T-cell (primary cell): ENCODE results near the gene NYAP1. TPM values are rescaled to one million over a fixed set of nuclear protein-coding genes. Genes with fewer than 3 reads are reported as not detected.

ENCODE experiments used
- ATAC-seq, 4 experiments: fragments of 200-7000 bp in 3 of 4; fragments of 150-1000 bp in 1 of 4; cut with Tn5 transposase; replicated peaks in 1 of 4; 1 replicate in 3 of 4; 2 replicates in 1 of 4; pipeline ENCODE4 v1.10.0; 2021; ENCODE audit warnings: moderate library complexity in 3 of 4, mild to moderate bottlenecking in 2 of 4, moderate number of reproducible peaks in 1 of 4
- CTCF ChIA-PET, 2 donors: fragments of 300-600 bp; sonication (Branson Sonifier 250); formaldehyde crosslinking; loops; one replicate each; lab custom pipeline; 2022; ENCODE audit warnings: antibody characterized with exemption in 2 of 2; lab: Charles Lee
- POLR2A ChIA-PET, 2 donors: fragments of 300-600 bp; sonication (Branson Sonifier 250); formaldehyde crosslinking; loops; one replicate each; lab custom pipeline; 2022; ENCODE audit warnings: antibody characterized with exemption in 2 of 2; lab: Charles Lee
- DNase-seq, 35 experiments: peaks; one replicate each; pipeline versions ENCODE4 v3.0.0 to v3.0.0-alpha.2; 2013 to 2023
- H3K27ac ChIP-seq: one replicate; pipeline ENCODE4 v1.5.1; 2013; ENCODE audit warnings: low read length
- H3K27me3 ChIP-seq, 2 experiments: replicated peaks in 1 of 2; 1 replicate in 1 of 2; 2 replicates in 1 of 2; pipeline versions ENCODE4 v1.6.1 to v1.7.0; 2013; ENCODE audit warnings: low read length in 1 of 2, mixed read lengths in 1 of 2; ENCODE audit not compliant: control insufficient read depth in 2 of 2, insufficient read depth in 2 of 2; ENCODE audit errors: extremely low read depth in 1 of 2
- H3K36me3 ChIP-seq, 2 donors: 1 replicate in 1 of 2; 2 replicates in 1 of 2; pipeline versions ENCODE4 v1.6.1 to v1.7.0; 2013; ENCODE audit warnings: low read length in 1 of 2; ENCODE audit not compliant: control insufficient read depth in 2 of 2, insufficient read depth in 1 of 2; ENCODE audit errors: extremely low read depth in 1 of 2
- H3K4me1 ChIP-seq, 2 experiments: 1 replicate in 1 of 2; 2 replicates in 1 of 2; pipeline versions ENCODE4 v1.6.1 to v1.7.0; 2013; ENCODE audit warnings: low read length in 2 of 2, mixed read lengths in 1 of 2; ENCODE audit not compliant: insufficient read depth in 2 of 2, control insufficient read depth in 1 of 2; ENCODE audit errors: extremely low read depth in 1 of 2
- H3K4me3 ChIP-seq, 2 donors: 1 replicate in 1 of 2; 2 replicates in 1 of 2; pipeline versions ENCODE4 v1.5.1 to v1.7.0; 2013; ENCODE audit warnings: mild to moderate bottlenecking in 2 of 2, low read length in 1 of 2, moderate library complexity in 1 of 2; ENCODE audit not compliant: control insufficient read depth in 1 of 2; ENCODE audit errors: extremely low read depth in 1 of 2
- H3K9me3 ChIP-seq: 2 replicates; pipeline ENCODE4 v1.7.0; 2013
- H3K27ac Mint-ChIP-seq, 2 donors: one replicate each; pipeline ENCODE4 v1.8.0; 2020 to 2021; ENCODE audit warnings: mild to moderate bottlenecking in 2 of 2, mixed read lengths in 2 of 2
- H3K27me3 Mint-ChIP-seq, 2 donors: one replicate each; pipeline ENCODE4 v1.8.0; 2021 to 2022; ENCODE audit warnings: mixed read lengths in 2 of 2
- H3K36me3 Mint-ChIP-seq: one replicate; pipeline ENCODE4 v1.8.0; 2021; ENCODE audit warnings: mixed read lengths
- H3K4me1 Mint-ChIP-seq, 3 donors: one replicate each; pipeline ENCODE4 v1.8.0; 2020 to 2022; ENCODE audit warnings: mixed read lengths in 3 of 3, mild to moderate bottlenecking in 1 of 3
- H3K4me3 Mint-ChIP-seq, 3 donors: one replicate each; pipeline ENCODE4 v1.8.0; 2020 to 2022; ENCODE audit warnings: mild to moderate bottlenecking in 3 of 3, mixed read lengths in 3 of 3, moderate library complexity in 3 of 3
- H3K9me3 Mint-ChIP-seq, 3 donors: one replicate each; pipeline ENCODE4 v1.8.0; 2020 to 2022; ENCODE audit warnings: mixed read lengths in 3 of 3
- WGBS: methylation state at CpG from one replicate; pipeline ENCODE4 v1.1.5; 2013; ENCODE audit warnings: missing lambda C conversion rate; ENCODE audit not compliant: insufficient coverage; 5-methylcytosine and 5-hydroxymethylcytosine counted together
- total RNA-seq, 35 experiments: library from RNA in 6 of 35; stranded (reverse) in 6 of 35; fragments of 120-200 nt in 1 of 35; gene quantifications; one replicate each; pipeline versions ENCODE4 v1.2.1 to v1.2.4 and lab custom pipeline; 2013 to 2026

NYAP1 gene
- total RNA-seq, 5 donors from 2014 or later (not counting 1 experiment from before 2014, with no cell fraction given), result 0.50 to 1.4 (median 0.99) TPM

DNA sequence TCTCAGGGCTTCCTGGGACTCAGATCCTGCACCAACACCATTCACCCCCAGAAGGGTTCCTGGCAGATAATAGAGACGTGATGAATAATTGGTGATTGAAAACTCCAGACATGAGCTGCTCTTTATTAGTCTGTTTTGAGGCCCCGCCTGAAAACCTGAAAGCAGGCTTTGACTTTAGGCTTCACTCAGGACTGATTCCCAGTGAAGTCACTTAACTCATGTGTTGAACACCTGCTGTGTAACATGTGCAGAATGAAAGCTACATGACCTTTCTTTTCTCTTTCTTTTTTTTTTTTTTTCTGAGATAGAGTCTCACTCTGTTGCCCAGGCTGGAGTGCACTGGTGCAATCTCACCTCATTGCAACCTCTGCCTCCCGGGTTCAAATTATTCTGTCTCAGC is 28.5 kb upstream of the NYAP1 start:
- Histone ChIP-seq H3K36me3 (peaks cover 0 to 4% of the 10 kb centered on the region in 2 donors), H3K4me3 (no peak overlapping the region), H3K4me1 (peaks cover 0 to 25% of the 10 kb centered on the region in 2 experiments), H3K27ac (no peak overlapping the region), H3K27me3 (peaks cover 0 to 1% of the 10 kb centered on the region in 2 experiments), H3K9me3 (no peaks in the 10 kb centered on the region)
- peaks cover 9 to 22% (median 22%) of the 10 kb centered on the region in 3 donors for H3K4me1 Mint-ChIP-seq
- H3K27ac Mint-ChIP-seq, result peak overlapping the region; percentile 81 to 84
- H3K36me3 Mint-ChIP-seq, result peaks cover 9% of the 10 kb centered on the region
- no peak for DNase-seq
- ChIA-PET CTCF (interaction anchor here (0.5 to 1.9 kb wide), 7 partner anchors 10 to 624 kb away, joined by 3 to 6 read pairs (median 3); partner anchors contain the start of gene ACTL6B (in 1 of the 2)), POLR2A (no interaction called here)
- no peaks in the 10 kb centered on the region for H3K27me3 Mint-ChIP-seq
- peak overlapping the region in 1 of 3 donors; percentile 53 for H3K4me3 Mint-ChIP-seq
- whole genome bisulfite sequencing, result 100% methylated on average over 1 of the region's 3 CpGs
- no peak for ATAC-seq
- H3K9me3 Mint-ChIP-seq, result no peaks in the 10 kb centered on the region

DNA sequence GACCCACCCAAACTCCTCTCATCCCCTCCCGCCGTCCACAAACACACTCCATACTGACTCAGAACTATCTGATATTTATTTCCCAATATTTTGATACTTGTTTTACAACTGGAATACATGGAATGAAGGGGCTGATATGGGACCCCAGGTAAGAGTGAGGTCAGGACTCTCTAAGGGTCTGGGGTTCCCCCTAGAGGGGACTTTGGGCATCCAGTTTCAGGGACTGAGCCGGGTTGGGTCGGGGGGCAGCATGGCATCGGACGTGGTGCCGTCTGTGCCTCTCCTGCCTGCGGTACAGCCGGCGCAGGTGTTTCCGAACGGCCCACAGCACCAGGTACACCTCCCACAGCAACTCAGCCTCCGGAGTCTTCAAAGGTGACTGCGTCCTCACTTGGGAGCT is 27.2 kb upstream of the NYAP1 start:
- 94% methylated on average over 8 of the region's 14 CpGs for WGBS
- Mint-ChIP-seq H3K36me3 (peaks cover 9% of the 10 kb centered on the region), H3K4me3 (no peak overlapping the region), H3K27ac (no peak overlapping the region), H3K27me3 (no peaks in the 10 kb centered on the region), H3K9me3 (no peaks in the 10 kb centered on the region), H3K4me1 (peaks cover 9 to 18% (median 16%) of the 10 kb centered on the region in 3 donors)
- ChIA-PET CTCF (interaction anchor here in 1 of 2 donors (0.7 to 1.5 kb wide), 2 partner anchors 12 to 118 kb away, joined by 5 to 6 read pairs; no protein-coding TSS in a partner anchor), POLR2A (no interaction called here)
- H3K4me3 ChIP-seq, result no peak overlapping the region
- DNase-seq (no peak), ATAC-seq (no peak)
- no peaks in the 10 kb centered on the region for H3K9me3 ChIP-seq
- H3K36me3 ChIP-seq, result peaks cover 8 to 9% of the 10 kb centered on the region in 2 donors
- no peak overlapping the region for H3K27ac ChIP-seq
- H3K4me1 ChIP-seq, result peaks cover 0 to 17% of the 10 kb centered on the region in 2 experiments
- no peaks in the 10 kb centered on the region for H3K27me3 ChIP-seq

DNA sequence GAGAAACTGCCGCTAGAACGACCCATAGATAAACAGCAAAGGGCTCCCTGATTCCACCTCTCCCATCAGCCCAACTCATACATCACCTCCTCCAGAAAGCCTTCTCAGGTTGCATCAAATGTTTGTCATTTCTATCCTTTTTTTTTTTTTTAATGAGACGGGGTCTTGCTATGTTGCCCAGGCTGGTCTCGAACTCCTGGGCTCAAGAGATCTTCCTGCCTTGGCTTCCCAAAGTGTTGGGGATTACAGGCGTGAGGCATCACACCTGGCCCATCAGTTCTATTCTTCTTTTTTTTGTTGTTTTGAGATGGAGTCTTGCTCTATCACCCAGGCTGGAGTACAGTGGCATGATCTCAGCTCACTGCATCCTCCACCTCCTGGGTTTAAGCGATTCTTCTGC is 26.7 kb upstream of the NYAP1 start:
- Histone ChIP-seq H3K9me3 (no peaks in the 10 kb centered on the region), H3K36me3 (peaks cover 8 to 10% of the 10 kb centered on the region in 2 donors), H3K4me1 (peaks cover 0 to 17% of the 10 kb centered on the region in 2 experiments), H3K4me3 (no peak overlapping the region), H3K27ac (no peak overlapping the region), H3K27me3 (no peaks in the 10 kb centered on the region)
- CTCF ChIA-PET, result interaction anchor here in 1 of 2 donors (0.6 to 1.5 kb wide), 3 partner anchors 12 to 224 kb away, joined by 3 to 6 read pairs (median 5); no protein-coding TSS in a partner anchor
- Mint-ChIP-seq H3K27me3 (no peaks in the 10 kb centered on the region), H3K4me1 (peaks cover 9 to 18% (median 16%) of the 10 kb centered on the region in 3 donors), H3K36me3 (peaks cover 9% of the 10 kb centered on the region), H3K9me3 (no peaks in the 10 kb centered on the region), H3K4me3 (no peak overlapping the region), H3K27ac (no peak overlapping the region)
- no CpG with 5 or more reads among the region's 6 CpGs for WGBS
- POLR2A ChIA-PET, result no interaction called here
- ATAC-seq, result no peak
- DNase-seq, result no peak

DNA sequence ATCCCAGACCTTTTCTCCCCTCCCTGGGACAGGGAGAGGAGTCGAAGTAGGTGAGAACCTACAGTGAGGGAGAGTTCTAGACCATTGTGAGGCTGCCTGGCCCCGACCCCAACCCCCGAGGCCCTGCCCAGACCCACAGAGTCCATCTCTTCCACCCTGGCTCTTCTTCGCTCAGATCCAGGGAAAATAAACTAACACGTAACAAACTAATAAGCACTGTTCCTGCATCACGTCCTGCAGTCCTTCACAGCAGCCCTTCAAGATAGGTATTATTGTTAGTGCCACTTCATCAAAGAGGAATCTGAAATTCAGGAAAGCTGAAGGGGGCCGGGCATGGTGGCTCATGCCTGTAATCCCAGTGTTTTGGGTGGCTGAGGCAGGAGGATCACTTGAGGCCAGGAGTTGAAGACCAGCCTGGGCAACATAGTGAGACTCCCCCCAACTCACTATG is 19.5 kb upstream of the NYAP1 start, which contains the start of gene SPACDR:
Gene SPACDR (minus strand): TSS at position 51 of the 451 bp plus-strand sequence. CDS start 235 bp downstream, outside the sequence.
- H3K4me1 ChIP-seq, result peaks cover 0 to 11% of the 10 kb centered on the region in 2 experiments
- no peaks in the 10 kb centered on the region for H3K27me3 ChIP-seq
- ATAC-seq, result no peak
- H3K36me3 Mint-ChIP-seq, result peaks cover 6% of the 10 kb centered on the region
- H3K9me3 ChIP-seq, result no peaks in the 10 kb centered on the region
- no peak within 1 kb of the TSS for H3K27ac Mint-ChIP-seq
- peaks cover 0 to 4% (median 3%) of the 10 kb centered on the region in 3 donors for H3K4me1 Mint-ChIP-seq
- ChIA-PET POLR2A (no interaction called here), CTCF (interaction anchor here (0.6 kb wide), 2 partner anchors 241 to 1035 kb away, joined by 3 to 4 read pairs; no protein-coding TSS in a partner anchor)
- no peak within 1 kb of the TSS for H3K4me3 ChIP-seq
- no peaks in the 10 kb centered on the region for H3K27me3 Mint-ChIP-seq
- DNase-seq, result no peak
- WGBS, result 100% methylated on average over 2 of the region's 7 CpGs
- H3K9me3 Mint-ChIP-seq, result no peaks in the 10 kb centered on the region
- no peak within 1 kb of the TSS for H3K27ac ChIP-seq
- H3K36me3 ChIP-seq, result peaks cover 10 to 41% of the 10 kb centered on the region in 2 donors
- no peak within 1 kb of the TSS for H3K4me3 Mint-ChIP-seq

DNA sequence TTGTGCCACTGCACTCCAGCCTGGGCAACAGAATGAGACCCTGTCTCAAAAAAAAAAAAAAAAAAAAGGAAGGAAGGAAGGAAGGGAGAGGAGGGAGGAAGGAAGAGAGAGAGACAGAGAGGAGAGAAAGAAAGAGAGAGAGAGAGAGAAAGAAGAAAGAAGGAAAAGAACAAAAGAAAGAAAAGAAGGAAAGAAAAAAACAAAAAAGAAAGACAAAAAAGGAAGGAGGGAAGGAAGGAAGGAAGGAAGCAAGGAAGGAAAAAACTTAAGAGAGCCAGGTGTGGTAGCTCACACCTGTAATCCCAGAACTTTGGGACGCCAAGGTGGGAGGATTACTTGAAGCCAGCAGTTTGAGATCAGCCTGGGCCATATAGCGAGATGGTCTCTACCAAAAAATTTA is 18.9 kb upstream of the NYAP1 start:
- ChIA-PET CTCF (interaction anchor here (0.6 to 0.7 kb wide), 2 partner anchors 10 to 1035 kb away, joined by 3 to 5 read pairs; no protein-coding TSS in a partner anchor), POLR2A (no interaction called here)
- DNase-seq, result no peak
- Histone ChIP-seq H3K4me3 (no peak overlapping the region), H3K27me3 (no peaks in the 10 kb centered on the region), H3K36me3 (peaks cover 10 to 42% of the 10 kb centered on the region in 2 donors), H3K4me1 (peaks cover 0 to 17% of the 10 kb centered on the region in 2 experiments), H3K27ac (no peak overlapping the region), H3K9me3 (no peaks in the 10 kb centered on the region)
- WGBS, result 100% methylated on average over 1 of the region's 2 CpGs
- ATAC-seq, result no peak
- peaks cover 2 to 8% (median 7%) of the 10 kb centered on the region in 3 donors for H3K4me1 Mint-ChIP-seq
- H3K27ac Mint-ChIP-seq, result no peak overlapping the region
- no peaks in the 10 kb centered on the region for H3K9me3 Mint-ChIP-seq
- no peak overlapping the region for H3K4me3 Mint-ChIP-seq
- no peaks in the 10 kb centered on the region for H3K27me3 Mint-ChIP-seq
- peaks cover 2% of the 10 kb centered on the region for H3K36me3 Mint-ChIP-seq

DNA sequence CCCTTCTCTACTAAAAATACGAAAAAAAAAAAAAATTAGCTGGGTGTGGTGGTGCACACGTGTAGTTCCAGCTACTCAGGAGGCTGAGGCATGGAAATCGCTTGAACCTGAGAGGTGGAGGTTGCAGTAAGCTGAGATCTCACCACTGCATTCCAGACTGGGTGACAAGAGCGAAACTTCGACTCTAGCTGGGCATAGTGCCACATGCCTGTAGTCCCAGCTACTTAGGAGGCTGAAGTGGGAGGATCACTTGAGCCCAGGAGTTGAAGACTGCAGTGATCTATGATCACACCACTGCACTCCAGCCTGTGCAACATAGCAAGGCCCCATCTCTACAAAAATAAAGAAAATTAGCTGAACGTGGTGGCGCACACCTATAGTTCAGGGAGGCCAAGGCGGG is 18.4 kb upstream of the NYAP1 start:
- peaks cover 10 to 45% of the 10 kb centered on the region in 2 donors for H3K36me3 ChIP-seq
- Mint-ChIP-seq H3K4me3 (no peak overlapping the region), H3K4me1 (peaks cover 6 to 12% (median 10%) of the 10 kb centered on the region in 3 donors), H3K27ac (peak overlapping the region; percentile 39 to 58), H3K36me3 (peaks cover 2% of the 10 kb centered on the region), H3K9me3 (no peaks in the 10 kb centered on the region), H3K27me3 (no peaks in the 10 kb centered on the region)
- ATAC-seq (no peak), DNase-seq (no peak)
- no peaks in the 10 kb centered on the region for H3K27me3 ChIP-seq
- WGBS, result no CpG with 5 or more reads among the region's 8 CpGs
- POLR2A ChIA-PET, result interaction anchor here in 1 of 2 donors (0.7 kb wide), 1 partner anchor 11 kb away, joined by 4 read pairs; no protein-coding TSS in a partner anchor
- no peaks in the 10 kb centered on the region for H3K9me3 ChIP-seq
- H3K4me1 ChIP-seq, result peaks cover 0 to 21% of the 10 kb centered on the region in 2 experiments
- no peak overlapping the region for H3K27ac ChIP-seq
- H3K4me3 ChIP-seq, result no peak overlapping the region
- CTCF ChIA-PET, result interaction anchor here (0.6 to 0.7 kb wide), 3 partner anchors 10 to 434 kb away, joined by 3 to 5 read pairs (median 4); no protein-coding TSS in a partner anchor
